Caco-2 (cell line): Measurements from ENCODE around the gene GPR180. TPM values are rescaled to one million over a fixed set of nuclear protein-coding genes. Genes with fewer than 3 reads are reported as not detected.

ENCODE experiments used
- BruUV-seq: library from RNA; stranded (reverse); fragments of 400-500 nt; replicated peaks from 2 replicates; lab custom pipeline; 2021; lab: Mats Ljungman, UMichigan
- CTCF ChIA-PET: fragments of 300-600 bp; sonication (Branson Sonifier 250); formaldehyde crosslinking; loops from one replicate; lab custom pipeline; 2022; ENCODE audit warnings: antibody characterized with exemption; lab: Charles Lee
- POLR2A ChIA-PET: fragments of 300-600 bp; sonication (Branson Sonifier 250); formaldehyde crosslinking; loops from one replicate; lab custom pipeline; 2022; ENCODE audit warnings: antibody characterized with exemption; lab: Charles Lee
- DNase-seq, 2 experiments: peaks; one replicate each; pipeline versions ENCODE4 v3.0.0 to v3.0.0-alpha.2; 2020 to 2022
- H3K27me3 ChIP-seq: replicated peaks from 2 replicates; pipeline ENCODE4 v1.6.0; 2011; ENCODE audit warnings: low read length; ENCODE audit not compliant: control insufficient read depth, insufficient read depth
- H3K36me3 ChIP-seq: 2 replicates; pipeline ENCODE4 v1.5.1; 2011; ENCODE audit warnings: low read length; ENCODE audit not compliant: control insufficient read depth, insufficient read depth
- H3K4me1 ChIP-seq: fragments of 250-450 bp; sonication (Bioruptor Pico); 2 replicates; pipeline ENCODE4 v1.5.1; 2020; ENCODE audit warnings: mild to moderate bottlenecking
- H3K4me3 ChIP-seq: 2 replicates; pipeline ENCODE4 v1.5.1; 2011; ENCODE audit warnings: low read depth, mild to moderate bottlenecking, control low read depth, low read length
- H3K9me3 ChIP-seq: fragments of 250-450 bp; sonication (Bioruptor Pico); 2 replicates; pipeline ENCODE4 v1.5.1; 2020; ENCODE audit warnings: mild to moderate bottlenecking, moderate library complexity
- H3K27ac Mint-ChIP-seq: one replicate; pipeline ENCODE4 v1.8.0; 2022; ENCODE audit warnings: mixed read lengths; ENCODE audit not compliant: unreplicated experiment
- H3K27me3 Mint-ChIP-seq: one replicate; pipeline ENCODE4 v1.8.0; 2022; ENCODE audit warnings: mixed read lengths; ENCODE audit not compliant: insufficient read depth, unreplicated experiment
- H3K36me3 Mint-ChIP-seq: one replicate; pipeline ENCODE4 v1.8.0; 2022; ENCODE audit warnings: mild to moderate bottlenecking, mixed read lengths; ENCODE audit not compliant: insufficient read depth, unreplicated experiment
- H3K4me1 Mint-ChIP-seq: one replicate; pipeline ENCODE4 v1.8.0; 2022; ENCODE audit warnings: low read depth, mixed read lengths; ENCODE audit not compliant: unreplicated experiment
- H3K4me3 Mint-ChIP-seq: one replicate; pipeline ENCODE4 v1.8.0; 2022; ENCODE audit warnings: mild to moderate bottlenecking, moderate library complexity, mixed read lengths; ENCODE audit not compliant: unreplicated experiment
- H3K9me3 Mint-ChIP-seq: one replicate; pipeline ENCODE4 v1.8.0; 2022; ENCODE audit warnings: mixed read lengths; ENCODE audit not compliant: unreplicated experiment
- intact Hi-C: fragments of 100-400 bp; cut with micrococcal nuclease; formaldehyde crosslinking; loops from one replicate; pipeline ENCODE4 v1.10.0; 2022; ENCODE audit not compliant: unreplicated experiment
- total RNA-seq: library from RNA; stranded (reverse); gene quantifications from 2 replicates; pipeline ENCODE4 v1.2.3, GENCODE V29; 2022
- TF ChIP-seq, protein P1 (sequence below), 2 experiments: fragments of 200-600 bp in 1 of 2; IDR thresholded peaks; 1 replicate in 1 of 2; 2 replicates in 1 of 2; pipeline versions ENCODE4 v1.5.1 to v1.8.0; 2011 to 2022; ENCODE audit warnings: antibody characterized with exemption in 1 of 2, control low read depth in 1 of 2, inconsistent platforms in 1 of 2, low read depth in 1 of 2, low read length in 1 of 2, mild to moderate bottlenecking in 1 of 2, moderate library complexity in 1 of 2; ENCODE audit not compliant: insufficient read depth in 1 of 2, severe bottlenecking in 1 of 2, unreplicated experiment in 1 of 2

Gene GPR180
- total RNA-seq, 1 experiment from 2014 or later, result 6.4 TPM

DNA sequence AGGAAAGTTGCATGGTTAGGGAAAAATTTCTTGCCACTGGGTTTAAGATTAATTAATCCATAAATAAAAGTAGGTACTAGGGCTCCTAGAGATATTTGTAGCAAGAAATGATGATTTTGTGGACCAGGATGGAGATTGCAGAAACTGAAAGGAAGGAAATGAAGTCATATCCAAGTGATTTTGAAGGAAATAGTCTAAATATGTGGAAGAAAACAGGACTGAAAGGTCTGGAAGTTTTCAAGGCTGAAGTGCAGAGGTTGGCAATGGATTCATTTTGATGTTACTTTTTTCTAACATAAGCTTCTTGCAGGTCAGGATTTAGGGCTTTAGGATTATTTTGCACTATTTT is 57.9 kb downstream of the GPR180 start:
- CTCF ChIA-PET, result interaction anchor here (1.4 kb wide), 1 partner anchor 39 kb away, joined by 5 read pairs; no protein-coding TSS in a partner anchor

DNA sequence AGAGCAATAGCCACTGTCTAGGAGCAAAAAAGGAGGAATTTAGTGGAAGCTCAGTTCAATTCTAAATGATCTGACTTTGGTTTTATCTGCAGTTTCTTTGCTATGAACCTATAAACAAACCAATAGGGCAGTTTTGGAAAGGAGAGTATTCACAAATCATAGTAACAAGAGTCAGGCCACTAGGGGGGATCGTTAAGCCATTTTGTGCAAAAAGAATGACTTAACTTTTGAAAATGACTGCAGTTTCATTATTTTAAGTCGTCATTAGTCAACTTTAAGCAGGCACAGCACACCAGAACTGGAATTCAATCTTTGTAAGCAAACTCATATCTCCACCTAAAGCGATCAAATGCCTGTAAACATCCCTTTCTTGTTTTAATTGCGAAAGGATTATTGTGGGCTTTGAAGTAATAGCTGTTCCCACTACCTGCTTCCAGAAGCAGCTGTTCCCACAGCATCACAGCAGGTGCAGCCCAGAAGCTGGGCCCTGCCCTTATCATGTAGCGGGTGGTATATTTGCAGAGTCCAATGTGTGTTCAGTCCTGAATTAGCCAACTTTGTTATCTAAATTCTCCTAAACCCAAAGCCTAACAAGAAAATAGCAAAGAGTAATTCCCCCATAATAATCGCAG is 59.2 kb downstream of the GPR180 start:
- Histone ChIP-seq H3K4me3 (no peak overlapping the region), H3K9me3 (no peaks in the 10 kb centered on the region), H3K27me3 (no peaks in the 10 kb centered on the region; the same call in 1 of the 2 replicates), H3K4me1 (no peaks in the 10 kb centered on the region), H3K36me3 (no peaks in the 10 kb centered on the region)
- intact Hi-C loops, result loop anchor here (1.0 to 2.0 kb wide), 4 partner anchors 41 to 496 kb away; no protein-coding TSS in a partner anchor
- ChIA-PET POLR2A (no interaction called here), CTCF (interaction anchor here (0.7 to 1.0 kb wide), 4 partner anchors 11 to 744 kb away, joined by 3 to 4 read pairs (median 3); no protein-coding TSS in a partner anchor)
- DNase-seq, result peak; percentile 60 to 72
- TF ChIP-seq, protein P1, sequence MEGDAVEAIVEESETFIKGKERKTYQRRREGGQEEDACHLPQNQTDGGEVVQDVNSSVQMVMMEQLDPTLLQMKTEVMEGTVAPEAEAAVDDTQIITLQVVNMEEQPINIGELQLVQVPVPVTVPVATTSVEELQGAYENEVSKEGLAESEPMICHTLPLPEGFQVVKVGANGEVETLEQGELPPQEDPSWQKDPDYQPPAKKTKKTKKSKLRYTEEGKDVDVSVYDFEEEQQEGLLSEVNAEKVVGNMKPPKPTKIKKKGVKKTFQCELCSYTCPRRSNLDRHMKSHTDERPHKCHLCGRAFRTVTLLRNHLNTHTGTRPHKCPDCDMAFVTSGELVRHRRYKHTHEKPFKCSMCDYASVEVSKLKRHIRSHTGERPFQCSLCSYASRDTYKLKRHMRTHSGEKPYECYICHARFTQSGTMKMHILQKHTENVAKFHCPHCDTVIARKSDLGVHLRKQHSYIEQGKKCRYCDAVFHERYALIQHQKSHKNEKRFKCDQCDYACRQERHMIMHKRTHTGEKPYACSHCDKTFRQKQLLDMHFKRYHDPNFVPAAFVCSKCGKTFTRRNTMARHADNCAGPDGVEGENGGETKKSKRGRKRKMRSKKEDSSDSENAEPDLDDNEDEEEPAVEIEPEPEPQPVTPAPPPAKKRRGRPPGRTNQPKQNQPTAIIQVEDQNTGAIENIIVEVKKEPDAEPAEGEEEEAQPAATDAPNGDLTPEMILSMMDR (IDR thresholded peaks at IDR 0.05; ENCODE audit: insufficient read depth in 1 of 2, low read depth in 1 of 2, low read length in 1 of 2, severe bottlenecking in 1 of 2, unreplicated experiment in 1 of 2), result peak in 1 of 2 experiments; percentile 51
- peaks cover 20% of the 10 kb centered on the region for H3K27me3 Mint-ChIP-seq
- H3K27ac Mint-ChIP-seq, result no peak overlapping the region
- no peaks in the 10 kb centered on the region for H3K36me3 Mint-ChIP-seq
- BruUV-seq, result no TSS peak
- peaks cover 12% of the 10 kb centered on the region for H3K4me1 Mint-ChIP-seq
- peak overlapping the region; percentile 0 for H3K4me3 Mint-ChIP-seq
- H3K9me3 Mint-ChIP-seq, result no peaks in the 10 kb centered on the region

More for the DNA sequence above, 57.9 kb downstream of the GPR180 start:
- intact Hi-C loops, result no loop called here
- BruUV-seq, result no TSS peak
- Mint-ChIP-seq H3K4me1 (peaks cover 12% of the 10 kb centered on the region), H3K4me3 (no peak overlapping the region), H3K9me3 (no peaks in the 10 kb centered on the region), H3K27me3 (peaks cover 12% of the 10 kb centered on the region), H3K27ac (no peak overlapping the region), H3K36me3 (no peaks in the 10 kb centered on the region)
- TF ChIP-seq, protein P1 (IDR thresholded peaks at IDR 0.05; ENCODE audit: insufficient read depth in 1 of 2, low read depth in 1 of 2, low read length in 1 of 2, severe bottlenecking in 1 of 2, unreplicated experiment in 1 of 2), result no peak
- no peak overlapping the region for H3K4me3 ChIP-seq
- no peaks in the 10 kb centered on the region for H3K9me3 ChIP-seq
- H3K36me3 ChIP-seq, result no peaks in the 10 kb centered on the region
- no peaks in the 10 kb centered on the region for H3K27me3 ChIP-seq
- no peak for DNase-seq
- H3K4me1 ChIP-seq, result no peaks in the 10 kb centered on the region
- POLR2A ChIA-PET, result no interaction called here

DNA sequence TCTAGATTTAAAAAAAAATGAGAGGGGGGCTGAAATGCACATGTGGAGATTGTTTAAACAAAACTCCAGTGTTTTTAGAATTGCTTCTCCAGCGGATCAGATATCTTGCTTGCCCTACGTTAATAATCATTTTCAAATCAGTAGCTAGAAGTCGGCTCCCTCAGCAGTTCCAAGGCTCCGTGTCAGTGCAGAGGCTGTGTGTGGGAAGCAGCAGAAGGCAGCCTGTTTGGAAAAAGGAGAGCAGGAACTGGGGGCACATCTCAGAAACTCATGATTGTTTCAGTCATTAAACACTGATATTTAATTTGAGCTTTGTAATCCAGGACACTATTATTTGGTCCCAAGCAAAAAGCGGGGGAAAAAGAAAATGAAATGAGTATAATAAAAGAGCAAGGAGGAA is 59.7 kb downstream of the GPR180 start:
- intact Hi-C loops, result loop anchor here (1.0 to 2.0 kb wide), 3 partner anchors 41 to 495 kb away; no protein-coding TSS in a partner anchor
- Histone ChIP-seq H3K4me3 (no peak overlapping the region), H3K36me3 (no peaks in the 10 kb centered on the region), H3K9me3 (no peaks in the 10 kb centered on the region), H3K27me3 (no peaks in the 10 kb centered on the region; the same call in 1 of the 2 replicates), H3K4me1 (no peaks in the 10 kb centered on the region)
- Mint-ChIP-seq H3K36me3 (no peaks in the 10 kb centered on the region), H3K27ac (no peak overlapping the region), H3K27me3 (peaks cover 21% of the 10 kb centered on the region), H3K4me3 (peak overlapping the region; percentile 0), H3K9me3 (no peaks in the 10 kb centered on the region), H3K4me1 (peaks cover 12% of the 10 kb centered on the region)
- DNase-seq, result no peak
- no TSS peak for BruUV-seq
- CTCF ChIA-PET, result interaction anchor here (0.7 to 1.0 kb wide), 4 partner anchors 11 to 743 kb away, joined by 3 to 4 read pairs (median 3); no protein-coding TSS in a partner anchor
- POLR2A ChIA-PET, result no interaction called here
- TF ChIP-seq, protein P1 (IDR thresholded peaks at IDR 0.05; ENCODE audit: insufficient read depth in 1 of 2, low read depth in 1 of 2, low read length in 1 of 2, severe bottlenecking in 1 of 2, unreplicated experiment in 1 of 2), result no peak
